Thymus (tissue), 11 donors: ENCODE results near the gene GANAB. TPM values are rescaled to one million over a fixed set of nuclear protein-coding genes. Genes with fewer than 3 reads are reported as not detected.
A peak's percentile ranks its signal among the peaks of the same experiment; 100 is the strongest.

Experiments used
- DNase-seq, 9 donors: peaks; one replicate each; pipeline ENCODE4 v3.0.0-alpha.2; 2013; ENCODE audit warnings: low spot score in 9 of 9, low read depth in 6 of 9, missing footprints in 1 of 9
- H3K27ac ChIP-seq, 2 donors: one replicate each; pipeline ENCODE4 v1.5.1; 2013; ENCODE audit warnings: control low read depth in 1 of 2, low read depth in 1 of 2, low read length in 1 of 2, mild to moderate bottlenecking in 1 of 2, moderate library complexity in 1 of 2
- H3K27me3 ChIP-seq, 2 donors: one replicate each; pipeline ENCODE4 v1.5.1; 2013; ENCODE audit warnings: low read length in 1 of 2; ENCODE audit not compliant: control insufficient read depth in 2 of 2, insufficient read depth in 1 of 2
- H3K36me3 ChIP-seq, 2 donors: one replicate each; pipeline ENCODE4 v1.5.1; 2013; ENCODE audit warnings: low read length in 1 of 2, mild to moderate bottlenecking in 1 of 2, moderate library complexity in 1 of 2; ENCODE audit not compliant: control insufficient read depth in 2 of 2, insufficient read depth in 2 of 2
- H3K4me1 ChIP-seq, 2 donors: one replicate each; pipeline ENCODE4 v1.5.1; 2013; ENCODE audit warnings: low read length in 2 of 2; ENCODE audit not compliant: control insufficient read depth in 2 of 2, insufficient read depth in 2 of 2
- H3K4me3 ChIP-seq, 2 donors: one replicate each; pipeline ENCODE4 v1.5.1; 2013; ENCODE audit warnings: low read length in 2 of 2, control low read depth in 1 of 2, mild to moderate bottlenecking in 1 of 2
- H3K9me3 ChIP-seq, 2 donors: one replicate each; pipeline ENCODE4 v1.5.1; 2013; ENCODE audit warnings: low read length in 1 of 2, mild to moderate bottlenecking in 1 of 2; ENCODE audit not compliant: control insufficient read depth in 2 of 2, insufficient read depth in 1 of 2
- WGBS: extraction: QIAGEN DNeasy Blood & Tissue Kit; methylation state at CpG from one replicate; pipeline ENCODE4 v1.1.7; 2013; 5-methylcytosine and 5-hydroxymethylcytosine counted together
- polyA plus RNA-seq: library from polyadenylated mRNA; stranded (reverse); fragments of 200-250 nt; gene quantifications from one replicate; pipeline ENCODE4 v1.2.3, GENCODE V29; 2013
- total RNA-seq: library from RNA; stranded (reverse); fragments of 120-200 nt; gene quantifications from one replicate; pipeline ENCODE4 v1.2.4, GENCODE V29; 2013
- donor health status: healthy.

GANAB gene
- total and polyA plus RNA-seq, 2 donors: 95.9 to 98.4 TPM

DNA sequence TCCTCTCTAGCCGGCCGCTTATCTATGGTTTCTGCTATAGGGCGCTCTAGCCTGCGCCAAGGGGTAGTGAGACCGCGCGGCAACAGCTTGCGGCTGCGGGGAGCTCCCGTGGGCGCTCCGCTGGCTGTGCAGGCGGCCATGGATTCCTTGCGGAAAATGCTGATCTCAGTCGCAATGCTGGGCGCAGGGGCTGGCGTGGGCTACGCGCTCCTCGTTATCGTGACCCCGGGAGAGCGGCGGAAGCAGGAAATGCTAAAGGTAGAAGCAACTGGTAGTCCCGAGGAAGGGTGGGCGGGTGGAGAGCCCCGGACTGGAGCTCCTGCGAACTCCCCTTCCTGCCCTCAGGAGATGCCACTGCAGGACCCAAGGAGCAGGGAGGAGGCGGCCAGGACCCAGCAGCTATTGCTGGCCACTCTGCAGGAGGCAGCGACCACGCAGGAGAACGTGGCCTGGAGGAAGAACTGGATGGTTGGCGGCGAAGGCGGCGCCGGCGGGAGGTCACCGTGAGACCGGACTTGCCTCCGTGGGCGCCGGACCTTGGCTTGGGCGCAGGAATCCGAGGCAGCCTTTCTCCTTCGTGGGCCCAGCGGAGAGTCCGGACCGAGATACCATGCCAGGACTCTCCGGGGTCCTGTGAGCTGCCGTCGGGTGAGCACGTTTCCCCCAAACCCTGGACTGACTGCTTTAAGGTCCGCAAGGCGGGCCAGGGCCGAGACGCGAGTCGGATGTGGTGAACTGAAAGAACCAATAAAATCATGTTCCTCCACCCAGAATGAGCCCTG is 25.4 kb upstream of the GANAB start, which contains the start of the genes LBHD1 and UQCC3:
Gene LBHD1 (minus strand): TSS at position 660 of the 782 bp plus-strand sequence. CDS start 2,236 bp downstream, outside the sequence.
Gene UQCC3 (plus strand): TSS at position 66 of the 782 bp plus-strand sequence. CDS start 73 bp downstream, at position 139.
- peaks cover 14 to 35% of the 10 kb centered on the region in 2 donors for H3K4me1 ChIP-seq
- peaks cover 14 to 43% of the 10 kb centered on the region in 2 donors for H3K36me3 ChIP-seq

DNA sequence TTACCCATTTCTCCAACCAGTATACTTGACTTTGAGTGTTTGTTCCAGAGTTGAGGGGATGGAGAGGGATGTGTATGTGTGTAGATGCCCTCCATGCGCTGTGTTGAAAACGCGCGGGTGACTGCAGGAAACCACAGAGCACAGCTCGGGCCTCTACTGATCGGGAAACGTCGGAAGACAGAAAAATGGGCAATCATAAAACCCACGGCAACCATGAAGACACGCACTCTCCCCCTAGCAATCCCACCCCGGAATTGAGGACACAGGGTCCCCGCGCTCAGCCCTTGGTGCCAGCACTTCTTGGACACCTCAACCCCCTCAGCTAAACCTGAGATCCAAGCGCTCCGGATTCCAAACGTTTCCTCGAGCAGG is 24.8 kb upstream of the GANAB start:
- peak in 3 of 9 donors; percentile 30 to 77 (median 38) for DNase-seq
- Histone ChIP-seq H3K27me3 (no peaks in the 10 kb centered on the region), H3K4me3 (peak overlapping the region; percentile 77 to 97), H3K4me1 (peaks cover 20 to 41% of the 10 kb centered on the region in 2 donors), H3K36me3 (peaks cover 14 to 43% of the 10 kb centered on the region in 2 donors), H3K9me3 (peaks cover 0 to 11% of the 10 kb centered on the region in 2 donors), H3K27ac (peak overlapping the region; percentile 94)
- under 1% methylated on average over 17 of the region's 17 CpGs for WGBS

More for the DNA sequence above, 25.4 kb upstream of the GANAB start, which contains the start of the genes LBHD1 and UQCC3:
- H3K4me3 ChIP-seq: peak within 1 kb of the TSS; percentile 77 to 97
- peak within 1 kb of the TSS; percentile 94 for H3K27ac ChIP-seq
- peak in 8 of 9 donors; percentile 43 to 89 (median 70) for DNase-seq
- no peaks in the 10 kb centered on the region for H3K27me3 ChIP-seq
- under 1% methylated on average over 59 of the region's 59 CpGs for WGBS
- H3K9me3 ChIP-seq: peaks cover 0 to 6% of the 10 kb centered on the region in 2 donors

GRCh38 chr11:62669420-62670161 is 23.2 kb upstream of the GANAB start:
- Histone ChIP-seq H3K4me1 (peaks cover 25 to 47% of the 10 kb centered on the region in 2 donors), H3K4me3 (no peak overlapping the region), H3K9me3 (peaks cover 0 to 15% of the 10 kb centered on the region in 2 donors), H3K27ac (no peak overlapping the region), H3K36me3 (peaks cover 14 to 32% of the 10 kb centered on the region in 2 donors), H3K27me3 (no peaks in the 10 kb centered on the region)
- DNase-seq: no peak
- WGBS: 96% methylated on average over 4 of the region's 4 CpGs

DNA sequence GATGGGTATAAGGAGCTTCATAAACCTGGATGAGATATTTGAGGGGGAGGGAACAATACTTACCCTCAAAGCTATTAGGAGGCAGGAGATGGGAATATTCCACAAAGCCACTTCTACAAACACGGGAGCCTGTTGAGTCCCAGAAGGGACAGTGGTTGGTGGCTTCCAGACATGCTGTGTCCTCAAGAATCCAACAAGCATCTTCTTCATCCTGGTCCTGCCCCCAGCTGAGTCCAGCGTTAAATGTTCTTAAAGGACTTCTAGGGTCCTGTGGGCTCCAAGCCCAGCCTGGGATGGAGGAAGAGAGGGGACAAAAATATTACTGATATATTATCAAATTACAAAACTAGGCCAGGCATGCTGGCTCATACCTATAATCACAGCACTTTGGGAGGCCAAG is 21.0 kb upstream of the GANAB start:
- Histone ChIP-seq H3K27me3 (no peaks in the 10 kb centered on the region), H3K4me1 (peaks cover 24 to 43% of the 10 kb centered on the region in 2 donors), H3K36me3 (peaks cover 22 to 26% of the 10 kb centered on the region in 2 donors), H3K4me3 (no peak overlapping the region), H3K9me3 (peaks cover 0 to 15% of the 10 kb centered on the region in 2 donors), H3K27ac (peak overlapping the region in 1 of 2 donors; percentile 43)
- WGBS: 96% methylated on average over 2 of the region's 2 CpGs
- no peak for DNase-seq

DNA sequence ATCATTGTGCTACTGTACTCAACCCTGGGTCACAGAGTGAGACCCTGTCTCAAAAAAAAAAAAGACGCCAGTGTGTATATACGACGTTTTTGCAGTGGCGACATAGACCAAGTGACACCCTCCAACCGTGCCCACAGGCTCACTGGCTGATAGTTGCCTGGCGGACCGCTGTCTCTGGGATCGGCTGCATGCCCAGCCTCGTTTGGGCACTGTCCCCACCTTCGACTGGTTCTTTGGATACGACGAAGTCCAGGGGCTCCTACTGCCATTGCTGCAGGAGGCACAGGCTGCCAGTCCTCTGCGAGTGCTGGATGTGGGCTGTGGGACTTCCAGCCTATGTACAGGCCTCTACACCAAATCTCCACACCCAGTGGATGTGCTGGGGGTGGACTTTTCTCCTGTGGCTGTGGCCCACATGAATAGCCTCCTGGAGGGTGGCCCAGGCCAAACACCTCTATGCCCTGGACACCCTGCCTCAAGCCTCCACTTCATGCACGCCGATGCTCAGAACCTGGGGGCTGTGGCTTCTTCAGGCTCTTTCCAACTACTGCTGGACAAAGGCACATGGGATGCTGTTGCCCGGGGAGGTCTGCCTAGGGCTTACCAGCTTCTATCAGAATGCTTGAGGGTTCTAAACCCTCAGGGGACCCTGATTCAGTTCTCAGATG is 20.0 kb upstream of the GANAB start:
- peak overlapping the region; percentile 82 to 97 for H3K27ac ChIP-seq
- no peak for DNase-seq
- H3K4me1 ChIP-seq: peaks cover 21 to 38% of the 10 kb centered on the region in 2 donors
- H3K36me3 ChIP-seq: peaks cover 26 to 33% of the 10 kb centered on the region in 2 donors
- WGBS: 84% methylated on average over 16 of the region's 16 CpGs
- no peaks in the 10 kb centered on the region for H3K27me3 ChIP-seq
- peak overlapping the region; percentile 71 to 90 for H3K4me3 ChIP-seq
- peaks cover 0 to 10% of the 10 kb centered on the region in 2 donors for H3K9me3 ChIP-seq

DNA sequence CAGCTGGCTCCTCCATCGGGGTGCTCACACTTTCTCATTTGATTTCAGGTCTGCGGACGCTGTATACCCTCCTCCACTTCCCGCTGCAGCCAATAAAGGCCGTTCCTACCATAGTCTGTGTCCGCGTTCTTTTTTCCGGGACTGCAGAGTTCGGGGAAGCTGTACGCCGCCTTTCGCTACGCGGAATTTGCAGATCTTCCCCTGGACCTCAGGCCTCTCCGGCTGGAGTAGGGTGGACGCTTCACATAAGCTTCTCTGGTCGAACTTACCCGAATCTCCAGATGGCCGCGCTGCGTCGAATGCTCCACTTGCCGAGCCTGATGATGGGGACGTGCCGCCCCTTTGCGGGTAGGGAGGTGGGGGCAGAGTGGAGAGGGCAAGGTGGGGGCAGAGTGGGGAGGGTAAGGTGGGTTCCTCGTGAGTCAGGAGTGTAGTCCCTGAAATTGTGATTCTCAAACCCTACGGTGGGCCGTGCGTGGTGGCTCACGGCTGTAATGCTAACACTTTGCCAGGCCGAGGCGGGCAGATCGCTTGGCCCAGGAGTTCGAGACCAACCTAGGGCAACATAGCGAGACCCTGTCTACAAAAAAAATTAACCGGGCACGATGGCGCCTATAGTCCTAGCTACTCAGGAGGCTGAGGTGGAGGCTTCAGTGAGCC is 19.3 kb upstream of the GANAB start:
- peak overlapping the region; percentile 71 to 90 for H3K4me3 ChIP-seq
- H3K27me3 ChIP-seq: no peaks in the 10 kb centered on the region
- H3K27ac ChIP-seq: peak overlapping the region; percentile 82 to 97
- peaks cover 0 to 10% of the 10 kb centered on the region in 2 donors for H3K9me3 ChIP-seq
- peaks cover 19 to 31% of the 10 kb centered on the region in 2 donors for H3K4me1 ChIP-seq
- DNase-seq: peak in 4 of 9 donors; percentile 46 to 73 (median 52)
- WGBS: 9% methylated on average over 39 of the region's 39 CpGs
- peaks cover 26 to 33% of the 10 kb centered on the region in 2 donors for H3K36me3 ChIP-seq

DNA sequence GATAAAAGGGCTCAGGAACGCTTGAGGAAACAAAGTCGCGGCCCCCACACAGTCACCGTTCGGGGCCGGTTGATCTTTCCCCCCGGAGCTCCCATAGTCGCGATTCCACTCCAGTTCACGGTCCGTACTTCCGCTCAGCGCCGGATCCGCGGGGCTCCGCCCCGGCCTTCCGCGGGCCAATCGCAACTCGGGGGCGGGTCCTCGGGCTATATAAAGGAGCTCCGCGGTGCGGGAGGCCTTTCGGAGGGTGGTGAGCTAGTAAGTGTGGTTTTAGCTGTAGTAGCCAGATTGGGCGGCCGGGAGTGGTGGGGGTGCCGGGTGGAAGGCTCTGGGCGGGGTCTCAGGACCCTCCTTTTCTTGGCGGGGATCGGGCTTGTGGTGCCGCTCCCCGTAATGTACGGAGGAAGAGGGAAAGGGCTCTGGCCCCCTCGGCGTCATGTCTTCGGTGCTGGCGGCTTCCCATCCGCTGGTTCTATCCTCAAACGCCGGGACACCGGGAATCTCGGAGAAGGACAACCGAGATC is 18.7 kb upstream of the GANAB start, which contains the start of the genes C11orf98 and CSKMT:
Gene C11orf98 (minus strand): TSS at position 136 of the 524 bp plus-strand sequence. CDS start 41 bp downstream, at position 95.
Gene CSKMT (plus strand): TSS at position 238 of the 524 bp plus-strand sequence. CDS start 568 bp downstream, outside the sequence.
- H3K4me1 ChIP-seq: peaks cover 18 to 27% of the 10 kb centered on the region in 2 donors
- peak; percentile 87 to 97 (median 92) for DNase-seq
- H3K27me3 ChIP-seq: no peaks in the 10 kb centered on the region
- H3K27ac ChIP-seq: peak within 1 kb of the TSS; percentile 94 to 97
- peaks cover 26 to 33% of the 10 kb centered on the region in 2 donors for H3K36me3 ChIP-seq
- peaks cover 0 to 10% of the 10 kb centered on the region in 2 donors for H3K9me3 ChIP-seq
- peak within 1 kb of the TSS; percentile 71 to 90 for H3K4me3 ChIP-seq
- under 1% methylated on average over 47 of the region's 47 CpGs for WGBS
